Peyer's patch (tissue), 4 donors: ENCODE measurements around the gene TRIO.

Experiments used
- CTCF ChIP-seq, 6 experiments: fragments of 450-650 bp in 4 of 6; fragments of 200-600 bp in 2 of 6; sonication (generic) in 1 of 6; IDR thresholded peaks; one replicate each; pipeline ENCODE4 v1.5.1; 2017 to 2019; ENCODE audit warnings: antibody characterized with exemption in 6 of 6, mild to moderate bottlenecking in 3 of 6, moderate library complexity in 1 of 6
- POLR2A ChIP-seq, 2 donors: fragments of 450-650 bp; IDR thresholded peaks; one replicate each; pipeline ENCODE4 v1.5.1; 2017; ENCODE audit warnings: antibody characterized with exemption in 2 of 2, mild to moderate bottlenecking in 2 of 2, moderate library complexity in 2 of 2

DNA sequence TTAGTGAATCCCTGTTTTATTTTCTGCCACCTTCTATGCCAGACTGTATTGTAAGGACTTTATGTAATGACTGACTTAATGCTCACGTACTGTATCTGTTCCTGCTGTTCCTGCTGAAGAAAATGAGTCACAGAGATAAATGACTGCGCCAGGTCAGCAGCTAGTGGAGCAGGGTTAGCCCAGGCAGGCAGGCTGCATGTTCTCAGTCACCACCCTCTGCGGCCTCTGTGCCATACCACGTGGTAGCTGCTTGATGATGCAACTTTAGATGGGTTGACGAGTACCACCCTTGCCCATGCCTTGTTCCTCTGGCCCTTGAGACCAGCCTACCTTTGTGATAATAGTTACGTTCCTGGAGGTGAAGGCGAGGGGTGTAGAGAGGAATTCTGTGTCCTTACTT is 161.9 kb downstream of the TRIO start:
- no peak for TF ChIP-seq CTCF (IDR thresholded peaks at IDR 0.05)
- no peak for TF ChIP-seq POLR2A (IDR thresholded peaks at IDR 0.05)
